NCI-H1436 treated with DMSO at 0.1 percent for 48 hours (cell line): Measurements from ENCODE around the gene TBC1D21.
"Not testable (repeated sequence)": the region's sequence is repeated elsewhere in the genome, so short reads cannot be mapped to it uniquely, and the experiment has no call there.

Experiments
- DNase-seq: peaks from one replicate; lab custom pipeline; 2025; lab: John Stamatoyannopoulos, UW

Gene TBC1D21

DNA sequence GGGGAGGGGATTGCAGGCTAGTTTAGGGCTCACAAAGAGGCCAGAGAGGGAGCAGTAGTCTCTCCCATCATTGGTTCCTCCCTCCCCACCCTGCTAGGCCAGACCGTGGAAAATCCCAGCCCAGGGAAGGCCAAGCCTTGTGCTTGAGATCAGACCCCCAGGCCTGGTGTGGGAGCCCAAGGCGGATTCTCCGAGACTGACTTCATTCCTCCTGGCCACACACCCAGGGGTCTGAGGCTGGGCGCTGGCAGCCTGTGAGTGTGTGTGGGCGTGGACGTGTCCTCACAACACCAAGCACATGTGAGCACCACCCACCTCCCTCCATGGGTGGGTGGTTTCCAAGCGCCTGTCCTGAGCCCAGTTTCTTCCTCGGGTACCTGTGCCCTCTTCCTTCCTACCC, 57.0 kb downstream of the TBC1D21 start:
- no peak for DNase-seq

DNA sequence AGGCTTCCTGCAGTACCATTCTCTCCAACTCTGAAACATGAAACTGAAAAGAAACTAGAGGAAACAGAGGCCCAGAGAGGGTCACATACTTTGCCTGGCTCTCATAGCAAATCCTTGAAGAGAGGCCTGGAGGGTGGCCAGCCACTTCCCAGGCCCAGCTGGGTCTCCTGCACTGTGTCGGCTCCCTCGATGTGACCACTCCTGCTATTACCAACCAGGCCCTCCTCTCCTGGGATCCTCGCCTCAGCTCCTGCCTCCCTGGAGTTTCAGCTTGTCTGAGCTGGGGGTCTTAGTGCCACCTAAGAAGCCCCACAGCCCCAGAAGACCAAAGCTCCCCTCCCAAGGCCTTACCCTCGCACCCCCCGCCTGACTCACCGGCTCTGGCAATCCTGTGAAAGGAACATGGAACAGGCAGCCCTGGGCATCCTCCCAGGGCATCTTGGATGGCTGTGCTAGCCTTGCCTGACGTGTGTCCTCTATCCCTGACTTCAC, 57.5 kb downstream of the TBC1D21 start:
- DNase-seq, result no peak

GRCh38 chr15:73931441-73931840, 58.1 kb downstream of the TBC1D21 start:
- DNase-seq, result no peak

GRCh38 chr15:73932381-73933191, 59.2 kb downstream of the TBC1D21 start:
- DNase-seq, result no peak

DNA sequence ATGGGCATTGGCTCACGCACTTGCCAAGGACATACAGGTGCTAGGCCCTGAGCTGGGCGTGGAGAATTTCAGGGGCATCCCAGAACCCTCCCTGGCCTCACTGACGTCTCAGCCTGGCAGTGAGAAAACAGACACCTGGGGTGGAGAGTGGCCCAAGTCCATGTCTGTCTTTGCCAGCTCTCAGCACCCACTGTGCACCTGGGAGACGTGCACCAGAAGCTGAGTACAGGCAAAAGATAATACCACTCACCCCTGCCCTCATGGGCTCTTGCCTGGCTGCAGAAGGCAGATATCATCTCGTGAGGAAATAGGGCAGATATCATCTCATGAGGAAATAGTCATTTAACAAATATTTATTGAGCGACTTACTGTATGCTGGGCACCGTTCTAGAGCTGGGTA, 60.9 kb downstream of the TBC1D21 start:
- no peak for DNase-seq

DNA sequence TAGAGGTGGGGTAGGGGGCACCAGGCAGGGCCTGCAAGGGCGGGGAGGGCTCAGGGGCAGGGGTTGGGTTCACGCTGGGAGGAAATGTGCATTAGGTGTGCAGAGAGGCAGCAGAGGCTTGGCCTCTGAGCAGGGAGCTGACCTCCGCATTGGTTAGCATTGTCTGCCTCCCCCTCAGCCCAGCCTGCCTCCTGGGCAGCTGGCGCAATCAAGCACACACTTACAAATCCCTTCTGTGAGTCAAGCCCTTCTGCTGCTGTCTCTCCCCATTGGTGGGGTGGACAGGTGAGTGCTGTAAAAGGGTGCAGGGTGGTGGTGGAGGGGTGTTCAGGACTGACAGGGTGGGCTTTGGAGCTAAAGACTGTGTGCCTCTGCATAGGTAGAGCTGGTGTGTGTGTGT, 62.2 kb downstream of the TBC1D21 start:
- no peak for DNase-seq

- DNase-seq, result no peak
Observed at GRCh38 chr15:73936181-73936580, 62.8 kb downstream of the TBC1D21 start.

DNA sequence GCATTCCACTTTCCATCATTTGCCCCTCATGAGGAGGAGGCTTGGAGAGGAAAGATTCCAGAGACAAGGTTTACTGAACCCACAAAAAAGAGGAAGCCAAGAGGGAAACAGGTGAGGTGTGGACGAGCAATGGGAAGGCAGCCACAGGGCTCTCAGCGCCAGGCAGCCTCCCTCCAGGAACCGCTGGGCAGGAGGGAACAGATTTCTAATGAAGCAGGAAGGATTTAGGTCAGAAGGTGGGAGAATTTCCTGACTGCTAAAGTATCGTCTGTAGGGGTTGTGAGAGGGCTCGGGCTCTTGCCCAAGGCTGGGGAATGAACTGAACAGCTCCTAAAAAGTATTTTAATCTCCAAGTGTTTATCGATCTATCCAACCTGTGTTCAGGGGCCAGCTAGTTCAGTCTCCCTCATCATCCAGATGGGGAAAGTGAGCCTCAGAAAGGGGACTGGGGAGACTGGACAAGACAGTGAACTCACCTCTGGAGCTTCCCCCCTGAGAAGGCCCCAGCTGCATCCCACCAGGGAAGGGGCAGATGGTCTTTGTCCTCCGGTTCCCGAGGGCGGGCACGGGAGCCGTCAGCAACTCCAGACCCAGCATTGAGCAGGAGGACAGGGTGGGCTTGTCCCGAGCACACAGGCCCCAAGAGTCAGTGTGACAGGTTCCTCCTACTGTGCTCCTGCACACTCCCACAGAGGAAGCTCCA, 63.4 kb downstream of the TBC1D21 start:
- DNase-seq, result no peak

GRCh38 chr15:73937296-73937695, 63.9 kb downstream of the TBC1D21 start:
- no peak for DNase-seq

- no peak for DNase-seq
Observed at GRCh38 chr15:73937726-73938125, 64.4 kb downstream of the TBC1D21 start.

- not testable (repeated sequence) for DNase-seq
Observed at GRCh38 chr15:73938516-73938915, 65.2 kb downstream of the TBC1D21 start.
